H9 (cell line): ENCODE data around the gene KIF4A. TPM values are rescaled to one million over a fixed set of nuclear protein-coding genes. Genes with fewer than 3 reads are reported as not detected.
A peak's percentile ranks its signal among the peaks of the same experiment; 100 is the strongest.

ENCODE experiments used
- DNase-seq: peaks from one replicate; pipeline ENCODE4 v3.0.0-alpha.2; 2017
- H2AFZ ChIP-seq: one replicate; pipeline ENCODE4 v1.6.1; 2013; ENCODE audit warnings: mild to moderate bottlenecking, low read length, control low read depth, moderate library complexity
- H2AK5ac ChIP-seq: 2 replicates; pipeline ENCODE4 v1.6.1; 2013; ENCODE audit warnings: low read length, control low read depth, mixed read lengths; ENCODE audit not compliant: insufficient read length
- H2BK120ac ChIP-seq: one replicate; pipeline ENCODE4 v1.6.1; 2013; ENCODE audit warnings: low read depth, mild to moderate bottlenecking, low read length, control low read depth, inconsistent platforms; ENCODE audit not compliant: poor library complexity, severe bottlenecking
- H2BK12ac ChIP-seq: 2 replicates; pipeline ENCODE4 v1.6.1; 2013; ENCODE audit warnings: low read length, control low read depth, mixed read lengths, low read depth; ENCODE audit not compliant: insufficient read length
- H2BK15ac ChIP-seq: 2 replicates; pipeline ENCODE4 v1.6.1; 2013; ENCODE audit warnings: low read depth, low read length, control low read depth
- H2BK20ac ChIP-seq: one replicate; pipeline ENCODE4 v1.6.1; 2013; ENCODE audit warnings: low read depth, mild to moderate bottlenecking, low read length, control low read depth, inconsistent platforms; ENCODE audit not compliant: poor library complexity, severe bottlenecking
- H2BK5ac ChIP-seq: 2 replicates; pipeline ENCODE4 v1.6.1; 2013; ENCODE audit warnings: low read length, control low read depth, mixed read lengths; ENCODE audit not compliant: insufficient read length
- H3K14ac ChIP-seq: 2 replicates; pipeline ENCODE4 v1.6.1; 2013; ENCODE audit warnings: low read length, control low read depth; ENCODE audit not compliant: insufficient read depth
- H3K18ac ChIP-seq: 2 replicates; pipeline ENCODE4 v1.6.1; 2013; ENCODE audit warnings: low read depth, mild to moderate bottlenecking, mixed read lengths, low read length, control low read depth; ENCODE audit not compliant: insufficient read length
- H3K23ac ChIP-seq: 2 replicates; pipeline ENCODE4 v1.6.1; 2013; ENCODE audit warnings: low read length, control low read depth, mixed read lengths, low read depth; ENCODE audit not compliant: insufficient read length
- H3K23me2 ChIP-seq: 2 replicates; pipeline ENCODE4 v1.6.1; 2013; ENCODE audit warnings: low read depth, mild to moderate bottlenecking, mixed read lengths, low read length, control low read depth; ENCODE audit not compliant: insufficient read length, poor library complexity, severe bottlenecking
- H3K27ac ChIP-seq: 2 replicates; pipeline ENCODE4 v1.5.1; 2013; ENCODE audit warnings: low read length, control low read depth, mixed read lengths, low read depth; ENCODE audit not compliant: insufficient read length
- H3K27me3 ChIP-seq: 2 replicates; pipeline ENCODE4 v1.6.1; 2013; ENCODE audit warnings: low read length, control low read depth, inconsistent platforms; ENCODE audit not compliant: insufficient read depth
- H3K4ac ChIP-seq: 2 replicates; pipeline ENCODE4 v1.6.1; 2013; ENCODE audit warnings: low read depth, mild to moderate bottlenecking, control low read depth, inconsistent platforms, low read length, moderate library complexity
- H3K4me1 ChIP-seq: 2 replicates; pipeline ENCODE4 v1.6.1; 2013; ENCODE audit warnings: low read length, control low read depth, inconsistent platforms; ENCODE audit not compliant: insufficient read depth
- H3K4me2 ChIP-seq: 2 replicates; pipeline ENCODE4 v1.6.1; 2013; ENCODE audit warnings: low read length, control low read depth, mixed read lengths; ENCODE audit not compliant: insufficient read length, insufficient read depth
- H3K56ac ChIP-seq: 2 replicates; pipeline ENCODE4 v1.6.1; 2013; ENCODE audit warnings: low read depth, mild to moderate bottlenecking, mixed read lengths, low read length, control low read depth; ENCODE audit not compliant: insufficient read length
- H3K79me1 ChIP-seq: 2 replicates; pipeline ENCODE4 v1.6.1; 2013; ENCODE audit warnings: low read depth, mild to moderate bottlenecking, moderate library complexity, low read length, control low read depth, inconsistent platforms; ENCODE audit not compliant: insufficient read depth, poor library complexity, severe bottlenecking
- H3K79me2 ChIP-seq: 2 replicates; pipeline ENCODE4 v1.6.1; 2013; ENCODE audit warnings: low read length, control low read depth, inconsistent platforms; ENCODE audit not compliant: insufficient read depth
- H3K9ac ChIP-seq: 2 replicates; pipeline ENCODE4 v1.6.1; 2013; ENCODE audit warnings: low read length, control low read depth, mixed read lengths; ENCODE audit not compliant: insufficient read length; ENCODE audit errors: extremely low read depth
- H3K9me3 ChIP-seq: one replicate; pipeline ENCODE4 v1.6.1; 2013; ENCODE audit warnings: low read depth, low read length, inconsistent platforms; ENCODE audit not compliant: control insufficient read depth
- H3T11ph ChIP-seq: one replicate; pipeline ENCODE4 v1.6.1; 2013; ENCODE audit warnings: mild to moderate bottlenecking, low read length, control low read depth, inconsistent platforms
- H4K20me1 ChIP-seq: one replicate; pipeline ENCODE4 v1.6.1; 2013; ENCODE audit not compliant: control insufficient read depth, insufficient read length, insufficient read depth
- H4K5ac ChIP-seq: 2 replicates; pipeline ENCODE4 v1.6.1; 2013; ENCODE audit warnings: low read depth, mild to moderate bottlenecking, mixed read lengths, low read length, control low read depth; ENCODE audit not compliant: insufficient read length
- H4K8ac ChIP-seq: replicated peaks from 2 replicates; pipeline ENCODE4 v1.6.1; 2013; ENCODE audit warnings: low read length, control low read depth, mixed read lengths, low read depth; ENCODE audit not compliant: insufficient read length
- H4K91ac ChIP-seq: 2 replicates; pipeline ENCODE4 v1.6.1; 2013; ENCODE audit warnings: low read depth, mild to moderate bottlenecking, moderate library complexity, mixed read lengths, low read length, control low read depth; ENCODE audit not compliant: insufficient read length
- H3K27ac Mint-ChIP-seq, 3 experiments: 2 replicates in 2 of 3; 3 replicates in 1 of 3; pipeline ENCODE4 v1.8.0; 2020 to 2021; ENCODE audit warnings: mixed read lengths in 3 of 3, mild to moderate bottlenecking in 1 of 3, moderate library complexity in 1 of 3
- H3K27me3 Mint-ChIP-seq: 2 replicates; pipeline ENCODE4 v1.8.0; 2021; ENCODE audit warnings: low read depth, mild to moderate bottlenecking, moderate library complexity, mixed read lengths
- H3K36me3 Mint-ChIP-seq, 3 experiments: 2 replicates in 2 of 3; 3 replicates in 1 of 3; pipeline ENCODE4 v1.8.0; 2020 to 2021; ENCODE audit warnings: low read depth in 3 of 3, mixed read lengths in 3 of 3; ENCODE audit not compliant: insufficient read depth in 1 of 3
- H3K4me1 Mint-ChIP-seq, 2 experiments: 2 replicates each; pipeline ENCODE4 v1.8.0; 2020; ENCODE audit warnings: mixed read lengths in 2 of 2
- H3K4me3 Mint-ChIP-seq, 2 experiments: 2 replicates in 1 of 2; 3 replicates in 1 of 2; pipeline ENCODE4 v1.8.0; 2020 to 2021; ENCODE audit warnings: mild to moderate bottlenecking in 2 of 2, mixed read lengths in 2 of 2, moderate library complexity in 1 of 2
- H3K9me3 Mint-ChIP-seq, 2 experiments: 2 replicates in 1 of 2; 3 replicates in 1 of 2; pipeline ENCODE4 v1.8.0; 2020; ENCODE audit warnings: mild to moderate bottlenecking in 2 of 2, mixed read lengths in 2 of 2, moderate library complexity in 1 of 2
- CTCF ChIP-seq: fragments of 200-600 bp; sonication (generic); conservative IDR thresholded peaks from 3 replicates; pipeline ENCODE4 v1.8.0; 2021; ENCODE audit warnings: antibody characterized with exemption, mild to moderate bottlenecking
- WGBS: extraction: QIAGEN DNeasy Blood & Tissue Kit; methylation state at CpG from one replicate; pipeline ENCODE4 v1.1.7; 2013; ENCODE audit warnings: missing lambda C conversion rate, low lambda C conversion rate, mixed read lengths; ENCODE audit not compliant: insufficient read length; ENCODE audit errors: extremely low coverage; 5-methylcytosine and 5-hydroxymethylcytosine counted together
- total RNA-seq: library from RNA; stranded (reverse); gene quantifications from 2 replicates; pipeline ENCODE4 v1.2.1, GENCODE V29; 2021

Gene KIF4A
- total RNA-seq, 1 experiment from 2014 or later = 41.8 TPM

GRCh38 chrX:70434352-70434866 lies 144.5 kb downstream of the KIF4A start:
- Histone ChIP-seq H3T11ph (no peak overlapping the region), H3K9me3 (peaks cover 44% of the 10 kb centered on the region), H3K4me1 (no peaks in the 10 kb centered on the region; the same call in 1 of the 2 replicates), H3K56ac (no peak overlapping the region), H4K20me1 (no peaks in the 10 kb centered on the region), H3K79me2 (no peaks in the 10 kb centered on the region), H3K14ac (no peak overlapping the region), H3K9ac (peak overlapping the region; percentile 26), H2AK5ac (no peak overlapping the region), H2BK12ac (no peak overlapping the region), H3K23me2 (peaks cover 10% of the 10 kb centered on the region), H4K8ac (no peak overlapping the region), H3K18ac (no peak overlapping the region), H2BK15ac (no peak overlapping the region), H3K27ac (no peak overlapping the region), H2BK5ac (no peak overlapping the region), H3K23ac (no peak overlapping the region), H3K4ac (no peak overlapping the region), H3K27me3 (no peaks in the 10 kb centered on the region), H4K91ac (no peak overlapping the region), H4K5ac (no peak overlapping the region), H3K4me2 (peak overlapping the region; percentile 81), H2BK20ac (no peak overlapping the region), H2AFZ (no peak overlapping the region), H2BK120ac (no peak overlapping the region), H3K79me1 (no peaks in the 10 kb centered on the region)
- H3K4me3 Mint-ChIP-seq = peak overlapping the region; percentile 83 to 90
- no peak for TF ChIP-seq CTCF
- peaks cover 14 to 29% (median 15%) of the 10 kb centered on the region in 3 experiments; a peak in 6 of 7 replicates for H3K36me3 Mint-ChIP-seq
- no CpG with 5 or more reads among the region's 45 CpGs for WGBS
- peaks cover 15 to 23% of the 10 kb centered on the region in 2 experiments for H3K4me1 Mint-ChIP-seq
- DNase-seq = peak; percentile 93
- H3K9me3 Mint-ChIP-seq = peaks cover 74 to 78% of the 10 kb centered on the region in 2 experiments
- H3K27me3 Mint-ChIP-seq = peaks cover 4% of the 10 kb centered on the region
- H3K27ac Mint-ChIP-seq = peak overlapping the region; percentile 90 to 98 (median 97); a peak in 5 of 7 replicates
